Ramos (cell line): ENCODE measurements around the gene SP140L.
"Not testable (repeated sequence)": the region's sequence is repeated elsewhere in the genome, so short reads cannot be mapped to it uniquely, and the experiment has no call there.

Source experiments
- in situ Hi-C: fragments of 300-500 bp; cut with MboI; formaldehyde crosslinking; loops from one replicate; pipeline ENCODE4 v1.14.3; 2022; ENCODE audit warnings: low sequenced_read_pairs; ENCODE audit not compliant: unreplicated experiment

Gene SP140L

DNA sequence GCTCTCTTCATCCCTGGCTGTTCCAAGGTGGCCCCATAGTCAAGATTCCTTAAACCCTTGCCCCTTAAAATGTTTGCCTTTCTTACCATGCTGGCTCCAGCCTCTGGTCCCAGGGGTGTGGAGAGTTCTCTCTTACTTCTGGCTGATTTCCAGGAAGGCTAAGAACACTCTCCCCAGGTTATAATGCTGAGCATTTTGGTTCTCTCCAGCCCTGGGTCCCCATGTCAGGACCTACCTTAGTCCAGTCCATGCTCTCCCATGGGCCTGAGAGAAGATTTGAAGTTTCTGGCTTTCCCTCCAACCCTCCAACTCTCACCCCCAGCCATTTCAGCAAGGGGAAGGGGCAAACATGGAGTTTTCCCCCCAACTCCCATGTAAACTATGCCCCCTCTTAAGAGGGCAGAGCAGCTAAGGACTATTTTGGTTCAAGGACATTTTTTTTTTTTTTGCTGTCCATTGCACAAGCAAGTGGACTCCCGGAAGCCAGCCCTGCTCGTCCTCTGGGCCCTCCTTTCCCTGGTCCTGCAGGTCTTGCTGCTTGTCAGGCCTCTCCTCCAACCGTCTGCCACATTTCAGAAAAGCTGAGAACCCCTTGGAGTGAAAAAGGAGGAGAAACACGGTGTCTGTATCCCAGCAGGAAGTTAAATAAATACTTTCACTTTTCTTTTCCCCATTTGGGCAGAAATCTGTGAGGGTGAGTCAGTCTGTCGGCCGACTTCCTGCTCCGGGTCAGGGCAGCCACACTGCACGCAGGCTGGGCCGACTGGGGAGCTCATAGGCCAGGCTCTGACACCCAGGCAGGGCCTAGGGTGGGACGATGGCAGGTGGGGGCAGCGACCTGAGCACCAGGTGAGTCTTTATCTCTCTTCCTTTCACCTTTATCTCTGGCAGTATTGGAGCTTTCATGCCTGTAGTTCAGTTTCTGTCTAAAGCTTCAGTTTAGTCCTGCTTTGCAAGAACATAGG lies at the start of gene SP140L:
Gene SP140L, plus strand, starts transcription at position 741 of the 965 bp plus-strand sequence. Its CDS starts 77 bp downstream, at position 818.
- in situ Hi-C loops, result loop anchor here (10.0 kb wide), 1 partner anchor 278 kb away; no protein-coding TSS in a partner anchor

DNA sequence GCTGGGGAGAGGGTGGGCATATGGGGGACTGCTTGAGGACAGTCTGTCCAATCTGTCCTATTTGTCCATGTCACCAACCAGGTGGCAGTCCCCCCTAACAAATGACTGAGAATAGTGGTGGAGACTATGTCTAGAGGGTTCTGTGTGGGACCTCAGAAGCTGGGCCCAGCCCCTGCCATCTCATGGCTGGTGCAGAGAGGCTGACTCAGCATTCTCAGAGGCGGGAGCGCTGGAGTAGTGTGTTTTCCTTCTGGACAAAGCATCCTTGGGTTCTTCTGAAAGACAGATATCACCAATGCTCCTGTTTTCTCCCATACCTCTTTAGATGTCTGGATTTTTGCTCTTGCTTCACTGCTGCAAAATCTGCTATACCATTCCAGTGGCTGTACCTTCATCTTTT lies 44.1 kb upstream of the SP140L start:
- in situ Hi-C loops, result no loop called here

DNA sequence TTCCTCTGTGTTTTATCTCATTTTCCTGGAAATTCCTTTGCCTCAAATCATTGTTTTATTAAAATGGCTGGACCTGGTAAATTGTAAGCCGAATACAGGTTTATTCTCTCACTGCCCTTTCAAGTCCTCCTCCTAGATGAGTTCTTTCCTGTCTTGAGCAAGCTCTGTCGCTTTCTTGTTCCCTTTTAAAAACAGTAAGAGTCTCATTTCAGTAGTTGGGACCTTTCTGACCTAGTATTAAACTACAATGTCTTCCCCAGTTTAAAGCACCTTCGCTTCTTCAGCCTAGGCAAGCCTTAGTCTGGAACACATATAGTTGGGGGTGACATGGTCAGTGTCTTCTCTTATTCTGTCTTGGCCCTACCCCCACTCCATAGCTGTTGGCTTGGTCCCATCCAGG lies 40.9 kb upstream of the SP140L start:
- in situ Hi-C loops, result no loop called here

DNA sequence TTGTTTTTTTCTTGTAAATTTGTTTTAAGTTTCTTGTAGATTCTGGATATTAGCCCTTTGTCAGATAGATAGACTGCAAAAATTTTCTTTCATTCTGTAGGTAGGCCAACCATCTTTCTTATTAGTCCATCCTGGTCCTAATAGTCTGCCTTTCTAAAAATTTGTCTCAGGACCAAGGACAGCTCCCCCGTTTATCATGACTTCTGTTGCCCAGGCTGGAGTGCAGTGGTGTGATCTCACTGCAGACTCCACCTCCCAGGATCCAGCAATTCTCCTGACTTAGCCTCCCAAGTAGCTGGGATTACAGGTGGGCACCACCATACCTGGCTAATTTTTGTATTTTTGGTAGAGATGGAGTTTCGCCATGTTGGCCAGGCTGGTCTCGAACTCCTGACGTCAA lies 37.7 kb upstream of the SP140L start:
- in situ Hi-C loops, result not testable (repeated sequence)

DNA sequence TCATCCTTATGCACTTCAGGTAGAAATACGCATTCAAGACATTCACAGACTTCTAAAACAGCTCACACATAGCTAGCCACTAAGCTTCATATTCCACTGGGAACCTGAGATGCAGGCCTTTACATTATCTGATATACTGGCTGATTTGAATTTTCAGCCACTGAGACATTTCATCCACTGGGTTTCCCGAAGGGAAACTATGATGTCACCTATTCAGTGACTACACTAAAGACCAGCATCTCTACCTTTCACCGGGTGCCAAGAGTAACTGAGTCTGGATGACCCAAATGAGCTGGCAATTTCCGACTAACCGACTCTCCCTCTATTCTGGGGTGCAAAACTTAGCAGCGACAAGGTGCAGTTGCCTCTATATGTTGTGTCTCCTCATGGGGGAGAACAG lies 31.8 kb upstream of the SP140L start:
- in situ Hi-C loops, result no loop called here

DNA sequence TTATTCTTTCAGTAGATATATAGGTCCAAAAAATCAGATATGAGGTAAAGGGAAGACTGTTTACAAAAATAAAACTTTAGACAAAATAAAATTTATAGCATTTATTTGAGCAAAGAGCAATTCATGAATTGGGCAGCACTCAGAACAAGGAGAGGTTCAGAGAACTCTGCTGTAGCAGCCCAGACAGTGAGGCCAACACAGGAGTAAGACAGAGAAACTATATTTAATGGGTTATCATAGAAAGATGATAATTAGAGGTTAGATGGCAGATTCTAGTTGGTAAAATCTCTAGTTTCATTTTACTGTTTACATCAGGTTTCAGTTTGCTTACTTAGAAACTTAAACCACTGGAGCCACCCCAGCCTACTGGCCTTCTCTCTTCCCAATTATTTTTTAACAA lies 30.1 kb upstream of the SP140L start:
- in situ Hi-C loops, result no loop called here

DNA sequence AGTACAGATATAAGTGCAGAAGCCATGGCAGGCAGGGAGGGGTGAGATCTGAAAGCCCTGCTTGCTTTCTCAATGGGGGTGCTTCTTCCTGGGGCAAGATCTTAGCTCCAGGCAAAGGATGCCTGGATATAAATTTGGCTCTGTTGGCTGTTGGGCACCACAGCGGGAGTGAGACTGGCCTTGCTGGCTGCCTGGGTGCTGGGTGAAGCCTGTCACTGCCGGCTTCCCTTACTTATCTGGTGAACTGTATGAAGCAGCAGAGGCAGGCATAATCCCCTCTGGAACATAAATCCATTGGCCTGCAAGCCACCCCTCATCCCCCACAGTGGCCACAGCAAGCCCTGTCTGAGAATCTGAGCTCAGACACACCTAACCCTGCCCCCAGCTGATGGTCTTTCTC lies 27.4 kb upstream of the SP140L start:
- in situ Hi-C loops, result no loop called here

DNA sequence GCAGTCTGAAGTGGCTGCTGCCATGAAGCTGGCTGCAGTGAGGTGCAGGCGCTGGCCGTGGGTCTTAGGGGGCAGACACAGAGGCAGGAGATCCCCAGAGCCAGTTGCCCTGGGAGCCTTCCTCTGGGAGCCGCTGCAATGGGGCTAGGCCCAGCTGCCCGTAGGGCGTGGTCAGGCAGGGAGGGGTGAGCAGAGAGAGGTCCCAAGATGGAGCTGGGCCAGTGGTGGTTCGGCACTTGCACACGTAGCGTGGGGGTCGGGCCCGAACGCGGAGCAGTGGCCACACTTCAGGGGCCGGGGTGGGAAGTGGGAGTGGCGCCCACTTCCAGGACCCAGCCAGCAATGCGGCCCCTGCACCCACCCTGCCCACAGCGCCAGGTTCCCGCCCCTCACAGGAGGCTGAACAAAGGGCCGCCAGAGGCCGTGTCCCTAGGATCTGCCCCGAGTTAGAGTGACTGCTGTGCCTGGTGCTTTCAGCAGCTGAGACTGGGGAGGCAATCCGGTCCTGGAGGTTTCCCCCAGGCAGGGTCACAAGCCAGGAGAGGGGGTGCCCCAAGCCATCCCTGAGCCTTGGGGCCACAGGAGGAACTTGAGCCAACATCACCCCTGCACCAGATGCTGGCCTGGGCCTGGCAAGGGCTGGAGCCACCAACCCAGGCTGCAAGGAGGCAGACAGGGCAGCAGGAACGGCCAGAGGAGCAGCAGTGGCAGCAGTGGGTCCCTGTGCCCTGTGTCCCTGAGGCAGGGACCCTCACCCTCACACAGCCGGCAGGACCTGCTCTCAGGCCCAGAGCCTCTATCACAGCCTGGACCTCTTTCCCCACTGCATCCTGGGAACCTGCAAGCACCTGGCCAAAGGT lies 21.3 kb upstream of the SP140L start:
- in situ Hi-C loops, result no loop called here

DNA sequence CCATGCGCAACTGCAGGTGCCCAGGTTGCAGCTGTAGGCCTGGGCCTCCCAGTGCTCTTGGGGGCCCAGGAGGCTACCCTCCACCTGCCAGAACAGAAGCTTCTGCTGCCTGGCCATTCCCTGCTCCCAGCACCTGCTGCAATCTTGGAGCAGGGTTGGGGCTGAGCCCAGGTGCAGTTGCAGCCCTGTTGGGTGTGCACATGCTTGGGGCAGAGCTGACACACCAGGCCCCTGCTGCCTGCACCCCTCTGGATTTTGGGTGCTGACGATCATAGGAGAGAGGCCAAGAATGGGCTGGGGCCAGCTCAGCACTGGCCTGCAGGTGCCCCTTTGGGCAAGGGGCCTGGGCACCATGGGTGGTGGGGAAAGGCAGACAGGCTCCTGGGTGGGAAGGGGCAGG lies 20.5 kb upstream of the SP140L start:
- in situ Hi-C loops, result no loop called here

DNA sequence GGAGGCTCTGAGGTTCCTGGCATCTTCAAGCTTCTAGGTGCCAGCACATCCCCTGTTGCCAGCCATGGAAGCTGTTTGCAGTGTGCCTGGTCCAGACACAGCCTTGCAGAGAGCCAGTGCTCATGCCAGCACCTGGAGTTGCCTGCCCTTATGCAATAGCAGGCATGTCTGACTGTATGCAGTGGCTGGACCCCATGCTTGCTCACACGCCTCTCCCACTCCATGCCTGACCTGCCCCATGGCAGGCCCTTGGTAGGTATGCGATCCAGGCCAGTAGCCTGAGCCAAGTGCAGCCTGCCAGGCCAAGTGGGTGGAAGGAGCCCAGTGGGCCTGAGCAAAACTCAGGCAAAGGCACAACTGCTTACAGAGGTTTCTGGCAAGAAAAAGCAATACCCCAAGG lies 19.5 kb upstream of the SP140L start:
- in situ Hi-C loops, result no loop called here

DNA sequence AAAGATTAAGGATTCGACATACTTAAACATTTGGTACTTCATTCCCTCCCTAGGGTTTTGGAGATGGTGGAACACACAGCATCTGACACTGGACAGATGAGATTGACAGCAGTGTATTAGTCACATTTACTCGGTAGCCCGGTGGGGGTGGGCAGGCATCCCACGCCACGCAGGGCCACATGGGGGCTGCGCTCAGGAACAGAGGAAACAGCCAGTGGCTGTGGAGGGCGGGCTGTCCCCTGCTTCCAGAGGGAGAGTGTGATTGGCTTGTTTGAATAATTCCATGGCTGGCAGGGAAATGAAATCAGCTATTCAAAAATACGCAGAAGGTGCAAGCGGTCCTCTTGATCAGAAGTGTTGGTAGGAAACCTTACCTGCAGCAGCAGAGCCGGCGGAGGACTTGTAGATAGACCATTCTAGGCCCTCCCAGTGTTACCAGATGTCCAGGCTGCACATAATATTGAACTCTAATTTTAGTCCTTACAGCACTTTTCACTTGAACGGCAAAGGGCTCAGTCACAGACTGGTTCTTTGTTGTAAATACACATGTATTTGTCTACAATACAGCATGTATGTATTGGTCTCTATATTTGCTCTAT lies 18.5 kb upstream of the SP140L start:
- in situ Hi-C loops, result no loop called here

DNA sequence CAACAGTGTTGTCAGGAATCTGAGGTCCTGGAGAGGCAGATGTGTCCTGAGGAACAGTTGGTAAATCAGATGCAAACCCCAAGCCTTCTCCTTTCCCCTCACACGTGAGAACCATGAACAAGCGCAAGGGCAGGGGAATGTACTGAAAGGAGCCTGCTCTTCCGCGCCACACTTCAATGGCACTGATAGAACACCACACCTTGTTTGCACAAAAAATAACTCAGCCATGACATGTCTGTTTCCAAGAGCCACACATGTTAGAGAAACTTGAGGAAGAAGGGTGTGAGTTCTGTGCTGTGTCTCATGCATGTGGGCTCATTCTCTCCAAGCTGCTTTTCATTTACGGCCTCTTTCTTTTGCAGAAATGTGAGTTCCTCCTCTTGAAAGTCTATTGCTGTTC lies 16.2 kb upstream of the SP140L start:
- in situ Hi-C loops, result not testable (repeated sequence)

DNA sequence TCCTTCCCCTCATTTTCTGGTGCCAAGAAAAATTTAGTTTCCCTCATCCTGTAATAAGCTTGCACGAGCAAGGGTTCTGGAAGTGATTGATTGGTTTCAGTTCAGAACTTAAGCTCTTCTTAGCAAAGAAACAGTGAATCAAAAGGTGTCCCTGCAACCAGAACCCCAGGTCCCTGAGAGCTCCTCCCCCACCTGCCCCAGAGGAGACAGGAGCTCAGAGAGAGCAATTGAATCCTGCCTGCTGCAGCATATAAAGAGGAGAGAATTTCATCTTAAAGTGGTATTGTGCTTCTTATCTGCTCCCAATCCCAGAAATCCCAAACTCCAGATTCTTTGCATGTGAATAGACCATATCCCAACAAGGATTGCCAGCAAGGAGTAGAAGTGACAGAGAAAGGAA lies 15.4 kb upstream of the SP140L start:
- in situ Hi-C loops, result not testable (repeated sequence)

DNA sequence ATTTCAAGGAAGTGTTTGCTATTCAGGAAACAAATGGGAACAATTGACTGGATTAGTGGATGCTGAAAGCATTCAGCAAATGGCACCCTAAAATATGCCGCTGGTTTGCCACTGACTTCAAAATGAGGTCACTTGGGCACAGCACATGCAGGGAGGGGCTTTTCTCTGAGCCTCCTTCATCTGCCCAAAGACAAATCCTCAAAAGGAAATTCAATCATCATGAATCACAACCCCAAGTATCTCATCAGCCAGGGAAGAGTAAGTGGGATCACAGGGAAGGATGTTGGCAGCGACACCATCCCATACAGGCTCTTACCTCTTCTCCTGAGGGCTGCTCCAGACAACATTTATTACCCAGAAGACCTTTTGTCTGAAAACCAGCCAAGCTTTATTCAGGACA lies 14.4 kb upstream of the SP140L start:
- in situ Hi-C loops, result no loop called here

DNA sequence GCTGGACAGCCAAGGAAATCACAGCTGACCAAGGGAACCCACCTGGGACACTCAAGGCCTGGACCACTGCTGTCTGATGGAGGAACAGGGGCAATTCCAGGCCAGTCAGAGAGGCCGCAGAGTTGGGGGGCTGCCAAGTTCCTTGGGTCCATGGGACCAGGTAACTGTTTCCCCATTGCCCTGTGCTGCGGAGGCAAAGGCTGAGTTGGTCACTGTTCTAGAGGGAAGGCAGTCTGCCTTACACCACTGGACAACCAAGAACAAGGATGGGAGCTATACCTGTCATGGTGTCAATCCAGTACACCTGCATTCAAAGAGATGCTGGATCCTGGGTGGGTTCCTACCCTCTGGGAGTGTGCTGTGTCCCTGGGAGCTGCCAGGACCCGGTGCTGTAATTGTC lies 9.6 kb upstream of the SP140L start:
- in situ Hi-C loops, result no loop called here

DNA sequence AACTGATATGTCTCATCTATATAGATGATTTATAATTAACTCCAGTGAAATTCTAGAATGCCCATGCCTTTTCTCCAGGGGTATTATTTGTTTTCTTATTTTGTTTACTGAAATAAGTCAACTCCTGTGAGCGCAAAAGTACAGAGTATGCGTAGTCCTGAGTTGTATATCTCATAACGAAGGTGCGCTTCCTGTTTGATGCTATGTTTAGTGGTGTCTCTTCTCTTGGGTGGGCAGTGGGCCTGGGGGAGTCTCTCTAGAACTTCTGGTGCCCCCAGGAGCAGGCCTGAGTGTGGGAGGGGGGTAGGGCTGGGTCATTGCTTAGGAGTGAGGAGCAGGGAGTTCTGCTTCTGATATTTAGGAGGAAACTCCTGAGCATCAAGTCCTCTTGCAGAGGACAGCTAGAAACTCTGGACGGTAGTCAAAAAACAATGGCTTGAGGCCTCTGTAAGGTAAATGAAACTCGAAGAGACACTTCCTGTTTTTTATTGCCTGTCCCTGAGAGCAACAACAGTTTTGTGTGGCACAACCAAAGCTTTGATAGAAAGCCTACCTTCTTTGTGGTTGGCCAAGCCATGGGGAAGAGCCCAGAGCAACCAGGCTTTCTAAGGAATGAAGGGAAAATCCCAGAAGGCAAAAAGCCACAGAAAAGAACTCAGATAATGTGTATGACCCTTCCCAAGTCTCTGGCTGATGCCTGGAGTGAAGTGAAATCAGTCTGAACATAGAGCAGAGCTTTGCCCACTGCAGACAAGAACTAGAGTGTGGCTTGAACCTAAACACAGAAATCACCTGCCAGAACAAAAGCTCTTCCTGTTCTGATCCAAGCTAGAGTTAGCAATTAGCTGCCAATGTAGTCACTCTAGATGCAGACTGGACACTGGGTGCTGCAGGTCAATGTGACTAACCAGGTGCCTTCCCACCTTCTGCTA lies 8.5 kb upstream of the SP140L start:
- in situ Hi-C loops, result no loop called here

DNA sequence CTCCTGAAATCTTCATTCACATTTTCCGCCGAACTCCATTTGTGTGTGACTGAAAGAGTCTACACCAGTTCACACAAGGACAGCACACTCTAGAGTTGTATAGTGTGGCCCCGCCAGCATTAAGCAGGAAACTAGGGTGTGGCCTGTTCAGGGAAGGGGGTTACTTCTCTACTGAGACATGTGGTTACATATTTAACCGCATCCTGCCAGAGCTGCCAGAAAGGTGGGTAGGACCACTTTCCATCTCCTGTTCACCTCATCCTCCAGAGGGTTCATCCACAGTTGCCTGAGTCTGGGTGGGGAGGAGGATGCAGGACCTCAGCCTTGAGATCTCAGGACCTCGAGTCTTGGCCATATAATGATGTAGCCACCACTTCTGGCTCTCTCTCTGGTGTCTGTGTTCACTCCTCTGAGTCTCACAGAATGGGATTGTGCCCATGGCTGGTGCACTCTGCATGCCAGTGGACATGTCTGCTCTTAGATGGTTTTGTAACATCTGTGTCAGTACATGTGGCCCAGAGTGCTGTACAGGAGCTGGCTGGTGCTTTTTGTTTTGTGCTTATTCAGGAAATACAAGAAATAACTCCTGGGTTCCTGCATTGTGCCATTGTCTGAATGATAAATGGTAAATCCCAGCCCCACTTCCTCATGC lies 7.7 kb upstream of the SP140L start:
- in situ Hi-C loops, result no loop called here

DNA sequence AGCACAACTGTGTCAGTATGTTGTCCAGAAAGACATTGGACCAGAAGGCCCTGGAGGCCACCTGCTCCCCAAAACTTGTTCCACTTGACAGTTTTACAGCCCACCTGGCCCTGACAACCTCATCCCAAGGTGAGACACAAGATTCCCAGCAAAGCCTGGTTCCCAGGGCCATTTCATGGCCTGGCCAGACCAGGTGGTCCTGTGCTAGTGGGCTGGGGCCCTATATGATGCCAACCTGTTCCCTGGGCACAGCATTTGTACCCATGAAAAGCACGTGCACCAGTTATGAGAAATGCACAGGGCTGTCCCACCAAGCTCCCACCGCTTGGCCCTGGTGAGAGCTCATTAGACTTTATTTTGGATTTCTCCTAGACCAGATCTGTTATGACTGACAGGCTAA lies 6.0 kb upstream of the SP140L start:
- in situ Hi-C loops, result loop anchor here (10.0 kb wide), 1 partner anchor 284 kb away; no protein-coding TSS in a partner anchor
